ENCODE measurements around the gene TMEM207.

DNA sequence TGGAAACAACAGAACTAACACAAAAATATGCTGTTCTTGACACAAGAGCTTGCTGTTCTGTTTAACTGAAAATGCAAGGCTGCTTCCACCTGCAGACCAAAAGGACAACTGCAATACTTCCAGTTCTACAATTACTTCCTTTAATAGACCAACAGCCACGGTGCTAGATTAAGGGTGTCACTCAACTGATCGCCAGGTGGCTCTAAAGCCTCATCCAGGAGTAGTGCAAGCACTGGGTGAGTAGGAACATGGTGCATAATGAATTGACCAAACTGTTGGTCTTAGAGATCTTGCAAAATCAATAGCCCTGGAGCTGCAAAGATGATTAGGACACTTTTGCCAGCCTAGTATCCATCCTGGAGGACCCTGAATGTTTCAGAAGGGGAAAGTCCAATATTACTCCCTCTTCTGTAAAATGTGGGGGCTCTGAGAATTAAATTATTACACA, 65.4 kb downstream of the TMEM207 start:
- TF ChIP-seq EP300 (IDR thresholded peaks at IDR 0.05; ENCODE audit: low read depth) (no peak), CTCF (IDR thresholded peaks at IDR 0.05) (peak; percentile 18 to 62 (median 34))
